Fibroblast of lung (primary cell): ENCODE data around the gene ATG7.

Source experiments
- CTCF ChIP-seq, 2 donors: IDR thresholded peaks in 1 of 2; conservative IDR thresholded peaks in 1 of 2; 1 replicate in 1 of 2; 2 replicates in 1 of 2; pipeline ENCODE4 v1.5.1; 2011 to 2012; ENCODE audit warnings: low read length in 2 of 2, control low read depth in 1 of 2, inconsistent platforms in 1 of 2, low read depth in 1 of 2, mild to moderate bottlenecking in 1 of 2
- EZH2 ChIP-seq: IDR thresholded peaks from 2 replicates; pipeline ENCODE4 v1.5.1; 2012; ENCODE audit warnings: low read length, control low read depth, mild to moderate bottlenecking; ENCODE audit errors: missing control alignments

DNA sequence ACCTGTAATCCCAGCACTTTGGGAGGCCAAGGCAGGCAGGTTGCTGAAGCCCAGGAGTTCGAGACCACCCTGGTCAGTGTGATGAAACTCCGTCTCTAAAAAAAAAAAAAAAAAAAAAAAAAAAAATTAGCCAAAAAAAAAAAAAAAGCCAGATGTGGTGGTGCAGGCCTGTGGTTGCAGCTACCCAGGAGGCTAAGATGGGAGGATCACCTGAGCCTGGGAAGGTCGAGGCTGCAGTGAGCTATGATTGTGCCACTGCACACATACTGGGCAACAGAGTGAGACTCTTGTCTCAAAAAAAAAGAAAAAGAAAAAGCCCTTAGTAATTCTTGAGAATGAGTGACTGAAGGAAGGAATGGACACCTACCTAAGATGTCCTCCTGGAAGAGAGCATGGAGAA lies 266.4 kb downstream of the ATG7 start:
- TF ChIP-seq EZH2 (no peak), CTCF (conservative IDR thresholded peaks at IDR 0.05 in 1 of 2, IDR thresholded peaks at IDR 0.05 in 1 of 2; ENCODE audit: low read depth in 1 of 2, low read length in 2 of 2) (no peak)
